Breast epithelium (tissue), 3 donors: ENCODE results near the gene KCNQ5.

Experiments used
- POLR2A ChIP-seq: fragments of 450-650 bp; IDR thresholded peaks from one replicate; pipeline ENCODE4 v1.6.1; 2016; ENCODE audit warnings: antibody characterized with exemption, mild to moderate bottlenecking, moderate library complexity
- TF ChIP-seq, protein P1 (sequence below), 3 donors: fragments of 450-650 bp; IDR thresholded peaks; one replicate each; pipeline ENCODE4 v1.5.1; 2016 to 2017; ENCODE audit warnings: antibody characterized with exemption in 3 of 3, mild to moderate bottlenecking in 3 of 3, moderate library complexity in 3 of 3

DNA sequence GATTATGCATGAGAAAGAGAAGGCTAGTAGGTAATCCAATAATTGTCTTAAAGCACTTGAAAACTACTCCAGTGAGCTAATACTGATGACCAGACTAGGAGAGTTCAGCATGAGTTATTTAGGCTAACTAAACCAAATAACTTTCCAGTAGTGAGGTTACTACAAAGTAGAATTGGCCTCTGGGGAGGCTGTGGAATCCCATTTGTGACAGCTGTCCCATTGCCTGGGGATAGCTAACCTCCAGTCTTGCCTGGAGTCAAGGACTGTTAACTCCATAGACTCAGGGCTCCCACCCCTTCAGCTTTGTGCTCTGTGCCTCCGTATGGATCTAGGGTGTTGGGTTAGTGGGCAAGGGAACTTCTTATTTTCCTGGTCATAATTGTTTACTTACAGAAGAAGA, 51.0 kb downstream of the KCNQ5 start:
- TF ChIP-seq, protein P1, sequence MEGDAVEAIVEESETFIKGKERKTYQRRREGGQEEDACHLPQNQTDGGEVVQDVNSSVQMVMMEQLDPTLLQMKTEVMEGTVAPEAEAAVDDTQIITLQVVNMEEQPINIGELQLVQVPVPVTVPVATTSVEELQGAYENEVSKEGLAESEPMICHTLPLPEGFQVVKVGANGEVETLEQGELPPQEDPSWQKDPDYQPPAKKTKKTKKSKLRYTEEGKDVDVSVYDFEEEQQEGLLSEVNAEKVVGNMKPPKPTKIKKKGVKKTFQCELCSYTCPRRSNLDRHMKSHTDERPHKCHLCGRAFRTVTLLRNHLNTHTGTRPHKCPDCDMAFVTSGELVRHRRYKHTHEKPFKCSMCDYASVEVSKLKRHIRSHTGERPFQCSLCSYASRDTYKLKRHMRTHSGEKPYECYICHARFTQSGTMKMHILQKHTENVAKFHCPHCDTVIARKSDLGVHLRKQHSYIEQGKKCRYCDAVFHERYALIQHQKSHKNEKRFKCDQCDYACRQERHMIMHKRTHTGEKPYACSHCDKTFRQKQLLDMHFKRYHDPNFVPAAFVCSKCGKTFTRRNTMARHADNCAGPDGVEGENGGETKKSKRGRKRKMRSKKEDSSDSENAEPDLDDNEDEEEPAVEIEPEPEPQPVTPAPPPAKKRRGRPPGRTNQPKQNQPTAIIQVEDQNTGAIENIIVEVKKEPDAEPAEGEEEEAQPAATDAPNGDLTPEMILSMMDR (IDR thresholded peaks at IDR 0.05) = no peak
- no peak for TF ChIP-seq POLR2A
